Measurements from ENCODE around the gene ZNF574. TPM values are rescaled to one million over a fixed set of nuclear protein-coding genes. Genes with fewer than 3 reads are reported as not detected.

The ZNF574 gene
- total RNA-seq, 1 experiment from 2014 or later, result 24.6 TPM

DNA sequence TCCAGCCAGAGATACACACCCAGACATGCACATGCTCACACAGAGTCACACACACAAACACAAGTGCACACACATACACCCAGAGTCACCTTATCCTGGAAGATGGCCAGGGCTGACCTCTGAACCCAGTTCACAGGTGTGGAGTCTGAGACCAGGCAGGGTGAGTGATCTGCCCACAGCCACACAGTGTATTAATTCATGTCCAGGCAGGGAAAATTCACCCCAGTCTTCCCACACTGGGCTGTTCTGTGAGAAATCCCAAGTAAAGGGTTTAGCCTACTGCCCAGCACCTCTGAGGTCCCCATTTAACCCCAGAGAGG, 54.2 kb downstream of the ZNF574 start (continued):
- TF ChIP-seq, protein P1, sequence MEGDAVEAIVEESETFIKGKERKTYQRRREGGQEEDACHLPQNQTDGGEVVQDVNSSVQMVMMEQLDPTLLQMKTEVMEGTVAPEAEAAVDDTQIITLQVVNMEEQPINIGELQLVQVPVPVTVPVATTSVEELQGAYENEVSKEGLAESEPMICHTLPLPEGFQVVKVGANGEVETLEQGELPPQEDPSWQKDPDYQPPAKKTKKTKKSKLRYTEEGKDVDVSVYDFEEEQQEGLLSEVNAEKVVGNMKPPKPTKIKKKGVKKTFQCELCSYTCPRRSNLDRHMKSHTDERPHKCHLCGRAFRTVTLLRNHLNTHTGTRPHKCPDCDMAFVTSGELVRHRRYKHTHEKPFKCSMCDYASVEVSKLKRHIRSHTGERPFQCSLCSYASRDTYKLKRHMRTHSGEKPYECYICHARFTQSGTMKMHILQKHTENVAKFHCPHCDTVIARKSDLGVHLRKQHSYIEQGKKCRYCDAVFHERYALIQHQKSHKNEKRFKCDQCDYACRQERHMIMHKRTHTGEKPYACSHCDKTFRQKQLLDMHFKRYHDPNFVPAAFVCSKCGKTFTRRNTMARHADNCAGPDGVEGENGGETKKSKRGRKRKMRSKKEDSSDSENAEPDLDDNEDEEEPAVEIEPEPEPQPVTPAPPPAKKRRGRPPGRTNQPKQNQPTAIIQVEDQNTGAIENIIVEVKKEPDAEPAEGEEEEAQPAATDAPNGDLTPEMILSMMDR (IDR thresholded peaks at IDR 0.05 in 2 of 3, conservative IDR thresholded peaks at IDR 0.05 in 1 of 3; ENCODE audit: borderline replicate concordance in 1 of 3, insufficient read depth in 1 of 3, low read depth in 2 of 3, low read length in 2 of 3), result no peak
- TF ChIP-seq EZH2 (IDR thresholded peaks at IDR 0.05) (no peak), SIN3A (IDR thresholded peaks at IDR 0.05; ENCODE audit: low read depth) (no peak), SP1 (IDR thresholded peaks at IDR 0.05; ENCODE audit: low read depth) (no peak)
- TF ChIP-seq, protein P2, sequence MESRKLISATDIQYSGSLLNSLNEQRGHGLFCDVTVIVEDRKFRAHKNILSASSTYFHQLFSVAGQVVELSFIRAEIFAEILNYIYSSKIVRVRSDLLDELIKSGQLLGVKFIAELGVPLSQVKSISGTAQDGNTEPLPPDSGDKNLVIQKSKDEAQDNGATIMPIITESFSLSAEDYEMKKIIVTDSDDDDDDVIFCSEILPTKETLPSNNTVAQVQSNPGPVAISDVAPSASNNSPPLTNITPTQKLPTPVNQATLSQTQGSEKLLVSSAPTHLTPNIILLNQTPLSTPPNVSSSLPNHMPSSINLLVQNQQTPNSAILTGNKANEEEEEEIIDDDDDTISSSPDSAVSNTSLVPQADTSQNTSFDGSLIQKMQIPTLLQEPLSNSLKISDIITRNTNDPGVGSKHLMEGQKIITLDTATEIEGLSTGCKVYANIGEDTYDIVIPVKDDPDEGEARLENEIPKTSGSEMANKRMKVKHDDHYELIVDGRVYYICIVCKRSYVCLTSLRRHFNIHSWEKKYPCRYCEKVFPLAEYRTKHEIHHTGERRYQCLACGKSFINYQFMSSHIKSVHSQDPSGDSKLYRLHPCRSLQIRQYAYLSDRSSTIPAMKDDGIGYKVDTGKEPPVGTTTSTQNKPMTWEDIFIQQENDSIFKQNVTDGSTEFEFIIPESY (IDR thresholded peaks at IDR 0.05; ENCODE audit: extremely low read depth, insufficient replicate concordance, low read length), result no peak
- TF ChIP-seq, protein P3, sequence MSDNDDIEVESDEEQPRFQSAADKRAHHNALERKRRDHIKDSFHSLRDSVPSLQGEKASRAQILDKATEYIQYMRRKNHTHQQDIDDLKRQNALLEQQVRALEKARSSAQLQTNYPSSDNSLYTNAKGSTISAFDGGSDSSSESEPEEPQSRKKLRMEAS (IDR thresholded peaks at IDR 0.05), result no peak

Other genes with a start within 250 kb of the ZNF574 start
- not detected for gene LYPD4, start 231.5 kb upstream of the ZNF574 start, total RNA-seq (2021; ENCODE audit: unreplicated experiment)
- gene DMRTC2, start 231.1 kb upstream of the ZNF574 start, total RNA-seq (2021; ENCODE audit: unreplicated experiment), result not detected
- gene RPS19, start 215.9 kb upstream of the ZNF574 start, total RNA-seq (2021; ENCODE audit: unreplicated experiment), result 3,020 TPM
- gene CD79A, start 198.9 kb upstream of the ZNF574 start, total RNA-seq (2021; ENCODE audit: unreplicated experiment), result 0.69 TPM
- 110 TPM for gene ARHGEF1, start 193.0 kb upstream of the ZNF574 start, total RNA-seq (2021; ENCODE audit: unreplicated experiment)
- gene ERFL, start 147.7 kb upstream of the ZNF574 start, total RNA-seq (2021; ENCODE audit: unreplicated experiment), result 0.79 TPM
- 66.3 TPM for gene RABAC1, start 116.8 kb upstream of the ZNF574 start, total RNA-seq (2021; ENCODE audit: unreplicated experiment)
- gene ATP1A3, start 81.9 kb upstream of the ZNF574 start, total RNA-seq (2021; ENCODE audit: unreplicated experiment), result 34.7 TPM
- gene GRIK5, start 6.0 kb upstream of the ZNF574 start, total RNA-seq (2021; ENCODE audit: unreplicated experiment), result 1.7 TPM
- 0.89 TPM for gene POU2F2, start 56.3 kb downstream of the ZNF574 start, total RNA-seq (2021; ENCODE audit: unreplicated experiment)
- gene DEDD2, start 141.5 kb downstream of the ZNF574 start, total RNA-seq (2021; ENCODE audit: unreplicated experiment), result 32.7 TPM
- gene ZNF526, start 144.1 kb downstream of the ZNF574 start, total RNA-seq (2021; ENCODE audit: unreplicated experiment), result 13.1 TPM
- gene GSK3A, start 166.4 kb downstream of the ZNF574 start, total RNA-seq (2021; ENCODE audit: unreplicated experiment), result 57.2 TPM
- 96.1 TPM for gene ERF, start 179.0 kb downstream of the ZNF574 start, total RNA-seq (2021; ENCODE audit: unreplicated experiment)
- 52.0 TPM for gene CIC, start 193.1 kb downstream of the ZNF574 start, total RNA-seq (2021; ENCODE audit: unreplicated experiment)
- gene PRR19, start 226.0 kb downstream of the ZNF574 start, total RNA-seq (2021; ENCODE audit: unreplicated experiment), result 0.93 TPM
- gene PAFAH1B3, start 226.5 kb downstream of the ZNF574 start, total RNA-seq (2021; ENCODE audit: unreplicated experiment), result 110 TPM
- gene TMEM145, start 237.1 kb downstream of the ZNF574 start, total RNA-seq (2021; ENCODE audit: unreplicated experiment), result 7.2 TPM
- 24.0 TPM for gene MEGF8, start 249.5 kb downstream of the ZNF574 start, total RNA-seq (2021; ENCODE audit: unreplicated experiment)

Measured in HCT116 (cell line).